Ovary (tissue), 9 donors: ENCODE measurements around the gene NT5C1A. TPM values are rescaled to one million over a fixed set of nuclear protein-coding genes. Genes with fewer than 3 reads are reported as not detected.

Experiments used
- DNase-seq, 5 donors: peaks; one replicate each; pipeline ENCODE4 v3.0.0-alpha.2; 2019 to 2020
- H3K27ac ChIP-seq, 2 donors: fragments of 200-600 bp; one replicate each; pipeline versions ENCODE4 v1.5.1 to v1.8.0; 2019 to 2022
- H3K27me3 ChIP-seq: fragments of 200-600 bp; one replicate; pipeline ENCODE4 v1.8.0; 2022
- H3K36me3 ChIP-seq: fragments of 200-600 bp; sonication (generic); one replicate; pipeline ENCODE4 v1.5.1; 2019
- H3K4me1 ChIP-seq: one replicate; pipeline ENCODE4 v1.8.1; 2013; ENCODE audit warnings: mild to moderate bottlenecking, moderate library complexity; ENCODE audit not compliant: insufficient read depth
- H3K4me3 ChIP-seq: fragments of 200-600 bp; sonication (generic); one replicate; pipeline ENCODE4 v1.5.1; 2017
- H3K9me3 ChIP-seq, 2 donors: fragments of 200-600 bp in 1 of 2; sonication (generic) in 1 of 2; one replicate each; pipeline versions ENCODE4 v1.5.1 to v1.8.1; 2013 to 2019; ENCODE audit warnings: mild to moderate bottlenecking in 1 of 2, moderate library complexity in 1 of 2
- EP300 ChIP-seq: sonication (generic); formaldehyde crosslinking; IDR thresholded peaks from one replicate; pipeline ENCODE4 v1.6.1; 2017; ENCODE audit warnings: antibody characterized with exemption
- POLR2A ChIP-seq: fragments of 450-650 bp; IDR thresholded peaks from one replicate; pipeline ENCODE4 v1.6.1; 2017; ENCODE audit warnings: antibody characterized with exemption, mild to moderate bottlenecking, moderate library complexity
- WGBS, 3 donors: extraction: QIAGEN DNeasy Blood & Tissue Kit in 1 of 3; methylation state at CpG; one replicate each; pipeline versions ENCODE4 v1.1.5 to v1.1.7; 2013 to 2017; 5-methylcytosine and 5-hydroxymethylcytosine counted together
- intact Hi-C, 4 donors: fragments of 100-400 bp; cut with DNase I; formaldehyde crosslinking; loops; one replicate each; pipeline versions ENCODE4 v1.11.0 to v1.15.1; 2022 to 2023
- polyA plus RNA-seq, 2 donors: library from polyadenylated mRNA; stranded (reverse); fragments of 200-250 nt in 1 of 2; fragments of 350-450 nt in 1 of 2; fragmentation: Illumina TruSeq in 1 of 2; extraction: RNeasy Lipid Tissue Mini Kit (QIAGEN cat#74804) in 1 of 2; gene quantifications; one replicate each; pipeline ENCODE4 v1.2.3, GENCODE V29; 2013 to 2014
- total RNA-seq, 7 donors: library from RNA; depleted of rRNA in 2 of 7; stranded (reverse); fragments of >200 nt in 2 of 7; fragmentation: NEBNext Ultra II Directional in 3 of 7; extraction: Animal tissue kit (Norgen Biotek cat#: 25700) in 3 of 7; gene quantifications; one replicate each; pipeline versions ENCODE4 v1.1.0 to v1.2.4, GENCODE V29; 2016 to 2023
- TF ChIP-seq, protein P1 (sequence below), 3 donors: fragments of 450-650 bp in 2 of 3; fragments of 200-600 bp in 1 of 3; IDR thresholded peaks; one replicate each; pipeline versions ENCODE4 v1.5.1 to v1.8.0; 2016 to 2022; ENCODE audit warnings: antibody characterized with exemption in 3 of 3, mild to moderate bottlenecking in 1 of 3
- donor health status: DM: no; HTN: no; CAD: no; lungs with moderate emphysema.
- donor health status: DM: no; HTN: no; CAD: no.
- donor health status: Bipolar disorder and iron deficiency.
- donor health status: DM: yes; HTN: yes; CAD: no.
- donor health status: DM: no; HTN: no; CAD: no.
- donor health status: DM: yes; HTN: yes; CAD: no.

Gene NT5C1A
- total and polyA plus RNA-seq, 9 donors, result 0.15 to 2.4 (median 1.5) TPM; not detected in 2

DNA sequence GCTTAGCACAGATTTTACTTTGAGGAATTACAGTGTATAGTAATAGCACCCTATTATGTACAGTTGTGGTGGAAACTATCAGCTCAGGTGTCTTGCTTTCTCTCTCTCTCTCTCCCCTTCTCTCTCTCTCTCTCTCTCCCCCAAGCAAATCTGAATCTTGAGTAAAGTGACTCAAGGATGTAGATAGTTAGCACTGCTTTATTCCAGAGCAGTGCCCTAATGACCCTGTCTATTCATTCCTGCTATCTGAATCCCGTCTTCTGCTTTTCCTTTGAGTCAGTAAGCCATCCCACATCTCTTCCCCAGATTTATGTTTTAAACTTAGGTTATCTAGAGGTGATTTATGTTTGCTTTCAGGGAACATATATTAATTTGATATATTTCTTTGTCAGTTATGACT, 24.5 kb upstream of the NT5C1A start:
- whole genome bisulfite sequencing, 3 donors, result 29 to 71% (median 60%) methylated on average over 1 of the region's 1 CpG
- Histone ChIP-seq H3K4me1 (peaks cover 3% of the 10 kb centered on the region), H3K27ac (no peak overlapping the region), H3K36me3 (no peaks in the 10 kb centered on the region), H3K4me3 (no peak overlapping the region), H3K27me3 (no peaks in the 10 kb centered on the region), H3K9me3 (no peaks in the 10 kb centered on the region)
- intact Hi-C loops, result no loop called here
- DNase-seq, result no peak
- TF ChIP-seq EP300, result no peak
- TF ChIP-seq POLR2A, result no peak

DNA sequence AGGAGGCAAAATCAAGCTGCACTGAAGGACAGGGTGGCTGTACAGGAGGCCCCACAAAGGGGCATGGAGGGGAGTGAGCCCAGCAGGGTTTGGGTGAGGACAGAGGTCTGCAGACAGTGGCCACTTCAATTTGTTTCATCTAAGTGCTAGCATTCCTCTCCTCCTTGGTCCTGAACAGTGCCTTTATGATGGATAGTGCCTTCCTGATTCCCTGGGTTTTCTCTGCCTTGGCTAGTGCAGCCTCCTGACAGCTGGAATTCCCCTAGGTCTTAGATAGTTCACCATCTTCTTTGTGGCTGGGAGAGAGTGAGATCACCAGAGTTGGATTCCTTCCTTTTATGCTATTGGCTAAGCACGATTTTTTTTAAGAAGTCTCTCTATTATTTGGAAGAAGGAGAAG, 23.1 kb upstream of the NT5C1A start:
- H3K36me3 ChIP-seq, result no peaks in the 10 kb centered on the region
- H3K4me1 ChIP-seq, result peaks cover 6% of the 10 kb centered on the region
- no peak overlapping the region for H3K27ac ChIP-seq
- H3K4me3 ChIP-seq, result no peak overlapping the region
- no peak for DNase-seq
- WGBS, 3 donors, result 26 to 29% (median 27%) methylated on average over 1 of the region's 1 CpG
- H3K9me3 ChIP-seq, result no peaks in the 10 kb centered on the region
- intact Hi-C loops, result no loop called here
- no peaks in the 10 kb centered on the region for H3K27me3 ChIP-seq
- TF ChIP-seq, protein P1, sequence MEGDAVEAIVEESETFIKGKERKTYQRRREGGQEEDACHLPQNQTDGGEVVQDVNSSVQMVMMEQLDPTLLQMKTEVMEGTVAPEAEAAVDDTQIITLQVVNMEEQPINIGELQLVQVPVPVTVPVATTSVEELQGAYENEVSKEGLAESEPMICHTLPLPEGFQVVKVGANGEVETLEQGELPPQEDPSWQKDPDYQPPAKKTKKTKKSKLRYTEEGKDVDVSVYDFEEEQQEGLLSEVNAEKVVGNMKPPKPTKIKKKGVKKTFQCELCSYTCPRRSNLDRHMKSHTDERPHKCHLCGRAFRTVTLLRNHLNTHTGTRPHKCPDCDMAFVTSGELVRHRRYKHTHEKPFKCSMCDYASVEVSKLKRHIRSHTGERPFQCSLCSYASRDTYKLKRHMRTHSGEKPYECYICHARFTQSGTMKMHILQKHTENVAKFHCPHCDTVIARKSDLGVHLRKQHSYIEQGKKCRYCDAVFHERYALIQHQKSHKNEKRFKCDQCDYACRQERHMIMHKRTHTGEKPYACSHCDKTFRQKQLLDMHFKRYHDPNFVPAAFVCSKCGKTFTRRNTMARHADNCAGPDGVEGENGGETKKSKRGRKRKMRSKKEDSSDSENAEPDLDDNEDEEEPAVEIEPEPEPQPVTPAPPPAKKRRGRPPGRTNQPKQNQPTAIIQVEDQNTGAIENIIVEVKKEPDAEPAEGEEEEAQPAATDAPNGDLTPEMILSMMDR (IDR thresholded peaks at IDR 0.05), result no peak
- TF ChIP-seq POLR2A, result no peak
- no peak for TF ChIP-seq EP300

DNA sequence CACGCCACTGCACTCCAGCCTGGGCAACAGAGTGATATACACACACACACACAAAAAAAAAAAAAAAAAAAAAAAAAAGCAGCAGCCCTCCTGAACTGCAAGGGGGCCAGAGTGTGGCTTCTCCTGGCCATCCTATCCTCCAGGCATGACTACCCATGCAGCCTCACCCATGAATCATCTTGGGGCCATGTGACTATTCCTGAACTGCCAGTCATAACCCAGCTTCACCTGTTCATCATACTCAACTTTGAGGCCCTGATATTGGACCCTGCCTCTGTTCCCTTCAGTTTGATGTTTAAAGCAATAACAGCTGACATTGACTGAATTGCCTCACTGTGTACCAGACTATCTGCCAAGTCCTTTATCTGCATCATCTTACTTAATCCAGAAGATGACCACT, 22.1 kb upstream of the NT5C1A start:
- no peak for DNase-seq
- Histone ChIP-seq H3K4me1 (peaks cover 6% of the 10 kb centered on the region), H3K9me3 (no peaks in the 10 kb centered on the region), H3K27me3 (no peaks in the 10 kb centered on the region), H3K27ac (no peak overlapping the region), H3K4me3 (no peak overlapping the region), H3K36me3 (no peaks in the 10 kb centered on the region)
- no peak for TF ChIP-seq POLR2A
- TF ChIP-seq, protein P1 (IDR thresholded peaks at IDR 0.05), result no peak
- TF ChIP-seq EP300, result no peak
- 96 to 100% (median 100%) methylated on average over 1 of the region's 1 CpG for WGBS, 3 donors
- intact Hi-C loops, result no loop called here

DNA sequence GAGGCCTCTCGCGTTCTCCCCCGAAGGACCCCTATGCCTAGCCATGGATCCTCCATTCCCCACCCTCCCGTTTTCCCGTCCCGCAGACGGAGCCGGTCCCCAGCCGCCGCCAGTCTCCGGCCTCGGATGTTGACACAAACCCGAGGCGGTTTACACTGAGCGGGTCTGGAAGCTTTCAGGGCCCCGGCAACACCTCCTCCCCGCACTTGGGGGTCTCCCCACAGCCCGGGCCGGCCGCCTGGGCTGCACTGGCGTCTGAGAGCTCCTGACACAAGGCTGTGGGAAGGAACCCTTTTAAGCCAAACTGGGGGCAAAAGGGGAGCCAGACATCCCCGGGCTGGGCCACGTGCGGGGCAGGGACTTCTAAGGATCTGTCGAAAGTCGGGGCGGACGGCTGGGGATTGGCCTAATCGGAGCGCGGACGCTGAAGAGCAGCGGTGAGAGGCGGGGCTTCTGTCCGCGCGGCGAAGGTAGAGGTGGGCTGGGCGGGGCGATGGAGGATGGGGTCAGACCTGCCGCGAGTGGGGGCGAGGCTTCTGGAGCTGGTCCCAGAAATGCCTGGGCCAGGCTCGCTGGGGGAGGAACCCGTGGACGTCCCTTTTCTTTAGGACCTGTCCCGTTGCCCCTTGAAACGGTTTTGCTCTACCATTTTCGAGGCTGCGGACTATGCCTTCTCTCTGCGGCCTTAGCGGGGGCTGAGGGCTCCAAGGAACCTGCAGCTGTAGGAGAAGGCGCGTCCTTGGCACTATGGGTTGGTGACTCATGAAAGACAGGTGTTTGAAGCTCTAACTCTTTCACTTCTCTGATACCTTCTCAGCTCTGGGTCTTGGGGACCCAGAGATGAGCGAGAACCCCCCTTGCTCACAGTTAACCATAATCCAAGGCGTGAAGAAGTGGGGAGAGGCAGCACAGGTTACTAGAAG, 20.5 kb upstream of the NT5C1A start:
- no peaks in the 10 kb centered on the region for H3K9me3 ChIP-seq
- 5 to 9% (median 6%) methylated on average over 56 of the region's 56 CpGs for WGBS, 3 donors
- no peaks in the 10 kb centered on the region for H3K36me3 ChIP-seq
- peak overlapping the region in 1 of 2 donors; percentile 26 for H3K27ac ChIP-seq
- DNase-seq, result peak; percentile 51 to 83 (median 72)
- intact Hi-C loops, result no loop called here
- peaks cover 6% of the 10 kb centered on the region for H3K4me1 ChIP-seq
- H3K4me3 ChIP-seq, result peak overlapping the region; percentile 36
- no peaks in the 10 kb centered on the region for H3K27me3 ChIP-seq
- no peak for TF ChIP-seq EP300
- TF ChIP-seq, protein P1 (IDR thresholded peaks at IDR 0.05), result no peak
- no peak for TF ChIP-seq POLR2A
